Measurements from ENCODE around the gene APOD.

DNA sequence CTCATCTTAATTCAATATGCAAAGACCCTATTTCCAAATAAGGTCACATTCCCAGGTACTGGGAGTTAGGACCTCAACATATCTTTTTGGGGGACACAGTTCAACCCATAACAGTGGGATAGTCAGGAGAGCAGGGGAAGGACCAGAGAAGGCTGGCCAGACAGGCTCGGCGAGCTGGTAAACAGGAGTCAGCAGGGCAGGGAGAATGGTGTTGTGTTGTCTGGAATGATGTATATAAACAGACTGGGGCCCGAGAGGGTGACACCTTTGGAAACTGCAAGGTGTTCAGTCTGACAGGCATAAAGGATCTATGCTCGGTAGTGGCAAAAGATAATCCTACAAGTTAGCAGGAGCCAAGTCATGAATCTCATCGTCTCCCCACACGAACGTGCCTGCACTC is 30.5 kb downstream of the APOD start:
- TF ChIP-seq, protein P1, sequence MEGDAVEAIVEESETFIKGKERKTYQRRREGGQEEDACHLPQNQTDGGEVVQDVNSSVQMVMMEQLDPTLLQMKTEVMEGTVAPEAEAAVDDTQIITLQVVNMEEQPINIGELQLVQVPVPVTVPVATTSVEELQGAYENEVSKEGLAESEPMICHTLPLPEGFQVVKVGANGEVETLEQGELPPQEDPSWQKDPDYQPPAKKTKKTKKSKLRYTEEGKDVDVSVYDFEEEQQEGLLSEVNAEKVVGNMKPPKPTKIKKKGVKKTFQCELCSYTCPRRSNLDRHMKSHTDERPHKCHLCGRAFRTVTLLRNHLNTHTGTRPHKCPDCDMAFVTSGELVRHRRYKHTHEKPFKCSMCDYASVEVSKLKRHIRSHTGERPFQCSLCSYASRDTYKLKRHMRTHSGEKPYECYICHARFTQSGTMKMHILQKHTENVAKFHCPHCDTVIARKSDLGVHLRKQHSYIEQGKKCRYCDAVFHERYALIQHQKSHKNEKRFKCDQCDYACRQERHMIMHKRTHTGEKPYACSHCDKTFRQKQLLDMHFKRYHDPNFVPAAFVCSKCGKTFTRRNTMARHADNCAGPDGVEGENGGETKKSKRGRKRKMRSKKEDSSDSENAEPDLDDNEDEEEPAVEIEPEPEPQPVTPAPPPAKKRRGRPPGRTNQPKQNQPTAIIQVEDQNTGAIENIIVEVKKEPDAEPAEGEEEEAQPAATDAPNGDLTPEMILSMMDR (IDR thresholded peaks at IDR 0.05): no peak
- no peak for TF ChIP-seq POLR2AphosphoS5 (IDR thresholded peaks at IDR 0.05; ENCODE audit: insufficient read depth in 1 of 2, low read depth in 1 of 2)

All from vagina (tissue), 2 donors.